ENCODE data around the gene PROKR1. TPM values are rescaled to one million over a fixed set of nuclear protein-coding genes. Genes with fewer than 3 reads are reported as not detected.
A peak's percentile ranks its signal among the peaks of the same experiment; 100 is the strongest.

The PROKR1 gene
- total and polyA plus RNA-seq, 7 donors: 0.01 to 0.03 (median 0.03) TPM; not detected in 4

- no peaks in the 10 kb centered on the region for H3K36me3 ChIP-seq (ENCODE audit: insufficient read depth in 1 of 2, low read depth in 1 of 2)
- no peak for ATAC-seq
- no peaks in the 10 kb centered on the region for H3K9me3 ChIP-seq
- no peak for TF ChIP-seq CTCF (IDR thresholded peaks at IDR 0.05)
- WGBS, 3 donors: 23 to 35% (median 35%) methylated on average over 3 of the region's 3 CpGs
- H3K27me3 ChIP-seq (ENCODE audit: insufficient read depth in 3 of 3, low read length in 2 of 3): peaks cover 0 to 20% (median 0%) of the 10 kb centered on the region in 3 donors
- no peak overlapping the region for H3K4me3 ChIP-seq
- intact Hi-C loops (cut with DNase I): no loop called here
- no peak for DNase-seq
- H3K4me1 ChIP-seq: no peaks in the 10 kb centered on the region
- no peak overlapping the region for H3K27ac ChIP-seq
These were observed 6.3 kb upstream of the PROKR1 start for GRCh38 chr2:68637047-68637446.

- Histone ChIP-seq H3K4me1 (no peaks in the 10 kb centered on the region), H3K9me3 (no peaks in the 10 kb centered on the region), H3K27me3 (ENCODE audit: insufficient read depth in 3 of 3, low read length in 2 of 3) (peaks cover 0 to 82% (median 18%) of the 10 kb centered on the region in 3 donors), H3K36me3 (ENCODE audit: insufficient read depth in 1 of 2, low read depth in 1 of 2) (no peaks in the 10 kb centered on the region), H3K4me3 (peak overlapping the region; percentile 64), H3K27ac (no peak overlapping the region)
- no peak for ATAC-seq
- 10 to 11% (median 10%) methylated on average over 17 of the region's 17 CpGs for WGBS, 3 donors
- no peak for DNase-seq
- no peak for TF ChIP-seq CTCF (IDR thresholded peaks at IDR 0.05)
- intact Hi-C loops (cut with DNase I): no loop called here
These were observed 601 bp downstream of the PROKR1 start for GRCh38 chr2:68643874-68644485.

- H3K4me1 ChIP-seq: no peaks in the 10 kb centered on the region
- no peaks in the 10 kb centered on the region for H3K9me3 ChIP-seq
- ATAC-seq (no peak), DNase-seq (no peak)
- no peak overlapping the region for H3K27ac ChIP-seq
- no peaks in the 10 kb centered on the region for H3K36me3 ChIP-seq (ENCODE audit: insufficient read depth in 1 of 2, low read depth in 1 of 2)
- intact Hi-C loops (cut with DNase I): no loop called here
- H3K4me3 ChIP-seq: no peak overlapping the region
- H3K27me3 ChIP-seq (ENCODE audit: insufficient read depth in 3 of 3, low read length in 2 of 3): peaks cover 0 to 80% (median 18%) of the 10 kb centered on the region in 3 donors
- no peak for TF ChIP-seq CTCF (IDR thresholded peaks at IDR 0.05)
These were observed 2.1 kb downstream of the PROKR1 start for GRCh38 chr2:68645523-68645922.

- 94 to 99% (median 96%) methylated on average over 3 of the region's 3 CpGs for WGBS, 3 donors
- intact Hi-C loops (cut with DNase I): no loop called here
- Histone ChIP-seq H3K9me3 (no peaks in the 10 kb centered on the region), H3K27ac (no peak overlapping the region), H3K36me3 (ENCODE audit: insufficient read depth in 1 of 2, low read depth in 1 of 2) (no peaks in the 10 kb centered on the region), H3K4me1 (no peaks in the 10 kb centered on the region), H3K4me3 (no peak overlapping the region), H3K27me3 (ENCODE audit: insufficient read depth in 3 of 3, low read length in 2 of 3) (peaks cover 0 to 72% (median 18%) of the 10 kb centered on the region in 3 donors)
- no peak for ATAC-seq
- DNase-seq: no peak
- no peak for TF ChIP-seq CTCF (IDR thresholded peaks at IDR 0.05)
These were observed 2.9 kb downstream of the PROKR1 start for GRCh38 chr2:68646303-68646702.

GRCh38 chr2:68650645-68651044 is 7.3 kb downstream of the PROKR1 start:
- H3K27ac ChIP-seq: no peak overlapping the region
- no peak overlapping the region for H3K4me3 ChIP-seq
- ATAC-seq: no peak
- H3K4me1 ChIP-seq: no peaks in the 10 kb centered on the region
- DNase-seq: no peak
- no peaks in the 10 kb centered on the region for H3K9me3 ChIP-seq
- intact Hi-C loops (cut with DNase I): no loop called here
- WGBS, 3 donors: 87 to 96% (median 91%) methylated on average over 1 of the region's 1 CpG
- H3K27me3 ChIP-seq (ENCODE audit: insufficient read depth in 3 of 3, low read length in 2 of 3): peaks cover 0 to 30% (median 2%) of the 10 kb centered on the region in 3 donors
- no peaks in the 10 kb centered on the region for H3K36me3 ChIP-seq (ENCODE audit: insufficient read depth in 1 of 2, low read depth in 1 of 2)
- no peak for TF ChIP-seq CTCF (IDR thresholded peaks at IDR 0.05)
